Neural progenitor cell (in vitro differentiated cells): Measurements from ENCODE around the gene PACSIN2. TPM values are rescaled to one million over a fixed set of nuclear protein-coding genes. Genes with fewer than 3 reads are reported as not detected.
"Not testable (repeated sequence)": the region's sequence is repeated elsewhere in the genome, so short reads cannot be mapped to it uniquely, and the experiment has no call there.

Experiments
- DNase-seq: peaks from one replicate; pipeline ENCODE4 v3.0.0-alpha.2; 2016; ENCODE audit warnings: low spot score
- H2AFZ ChIP-seq: fragments of 200-600 bp; sonication (generic); replicated peaks from 2 replicates; pipeline ENCODE4 v1.6.1; 2016; ENCODE audit warnings: antibody characterized with exemption
- H3F3A ChIP-seq: fragments of 200-600 bp; sonication (generic); 2 replicates; pipeline ENCODE4 v1.6.1; 2016; ENCODE audit warnings: antibody characterized with exemption, low read depth
- H3K27ac ChIP-seq: fragments of 200-600 bp; sonication (generic); 2 replicates; pipeline ENCODE4 v1.5.1; 2016; ENCODE audit warnings: mild to moderate bottlenecking
- H3K27me3 ChIP-seq: fragments of 200-600 bp; sonication (generic); 2 replicates; pipeline ENCODE4 v1.6.1; 2016; ENCODE audit warnings: mild to moderate bottlenecking, moderate library complexity
- H3K36me3 ChIP-seq: fragments of 200-600 bp; sonication (generic); 2 replicates; pipeline ENCODE4 v1.5.1; 2016
- H3K4me1 ChIP-seq: fragments of 200-600 bp; sonication (generic); 2 replicates; pipeline ENCODE4 v1.6.1; 2016; ENCODE audit warnings: mixed run types
- H3K4me2 ChIP-seq: fragments of 200-600 bp; sonication (generic); 2 replicates; pipeline ENCODE4 v1.6.1; 2016
- H3K4me3 ChIP-seq: fragments of 200-600 bp; sonication (generic); 2 replicates; pipeline ENCODE4 v1.5.1; 2016
- H3K79me2 ChIP-seq: fragments of 200-600 bp; sonication (generic); 2 replicates; pipeline ENCODE4 v1.6.1; 2016; ENCODE audit warnings: low read depth
- H3K9ac ChIP-seq: fragments of 200-600 bp; sonication (generic); 2 replicates; pipeline ENCODE4 v1.6.1; 2016
- H3K9me3 ChIP-seq: fragments of 200-600 bp; sonication (generic); 2 replicates; pipeline ENCODE4 v1.5.1; 2016; ENCODE audit warnings: low read depth
- H4K20me1 ChIP-seq: fragments of 200-600 bp; sonication (generic); 2 replicates; pipeline ENCODE4 v1.6.1; 2016; ENCODE audit warnings: low read depth
- H3K27ac Mint-ChIP-seq: 3 replicates; pipeline ENCODE4 v1.8.0; 2021; ENCODE audit warnings: mixed read lengths
- H3K27me3 Mint-ChIP-seq: 2 replicates; pipeline ENCODE4 v1.8.0; 2022; ENCODE audit warnings: low read depth, mild to moderate bottlenecking, inconsistent platforms, moderate library complexity, mixed read lengths; ENCODE audit not compliant: insufficient read depth
- H3K36me3 Mint-ChIP-seq: 3 replicates; pipeline ENCODE4 v1.8.0; 2021; ENCODE audit warnings: mixed read lengths
- H3K4me1 Mint-ChIP-seq: 3 replicates; pipeline ENCODE4 v1.8.0; 2021; ENCODE audit warnings: mixed read lengths
- H3K4me3 Mint-ChIP-seq: 3 replicates; pipeline ENCODE4 v1.8.0; 2021; ENCODE audit warnings: mild to moderate bottlenecking, moderate library complexity, mixed read lengths
- H3K9me3 Mint-ChIP-seq: 3 replicates; pipeline ENCODE4 v1.8.0; 2020; ENCODE audit warnings: mixed read lengths
- CTCF ChIP-seq: fragments of 200-600 bp; sonication (generic); IDR thresholded peaks from 2 replicates; pipeline ENCODE4 v1.5.1; 2017; ENCODE audit warnings: antibody characterized with exemption, mild to moderate bottlenecking
- EZH2 ChIP-seq: fragments of 200-600 bp; sonication (generic); IDR thresholded peaks from 2 replicates; pipeline ENCODE4 v1.6.1; 2017; ENCODE audit warnings: antibody characterized with exemption, mild to moderate bottlenecking, moderate library complexity
- EZH2phosphoT487 ChIP-seq: fragments of 200-600 bp; sonication (generic); IDR thresholded peaks from 2 replicates; pipeline ENCODE4 v1.6.1; 2017; ENCODE audit warnings: antibody characterized with exemption
- total RNA-seq: library from RNA; depleted of rRNA; stranded (reverse); fragments of >200 nt; gene quantifications from 2 replicates; pipeline ENCODE4 v1.2.3, GENCODE V29; 2015; ENCODE audit warnings: low replicate concordance

PACSIN2 gene
- total RNA-seq, 1 donor from 2014 or later, result 38.1 TPM

- H3K36me3 Mint-ChIP-seq, result peaks cover 21% of the 10 kb centered on the region
- Histone ChIP-seq H3K9me3 (no peaks in the 10 kb centered on the region), H2AFZ (no peak overlapping the region), H3K27me3 (no peaks in the 10 kb centered on the region), H3K27ac (no peak overlapping the region), H3K79me2 (peaks cover 99% of the 10 kb centered on the region), H3K36me3 (no peaks in the 10 kb centered on the region), H3K9ac (no peak overlapping the region), H3F3A (no peaks in the 10 kb centered on the region), H3K4me1 (peaks cover 12% of the 10 kb centered on the region), H4K20me1 (peaks cover 31% of the 10 kb centered on the region), H3K4me3 (no peak overlapping the region), H3K4me2 (no peak overlapping the region)
- H3K27me3 Mint-ChIP-seq, result peaks cover 2% of the 10 kb centered on the region
- peaks cover 18% of the 10 kb centered on the region for H3K9me3 Mint-ChIP-seq
- TF ChIP-seq EZH2, result no peak
- no peak for TF ChIP-seq EZH2phosphoT487
- TF ChIP-seq CTCF, result no peak
- H3K4me3 Mint-ChIP-seq, result no peak overlapping the region
- H3K4me1 Mint-ChIP-seq, result peaks cover 32% of the 10 kb centered on the region
- DNase-seq, result no peak
- H3K27ac Mint-ChIP-seq, result no peak overlapping the region
Measured at GRCh38 chr22:42997582-42998090, 17.3 kb downstream of the PACSIN2 start.

DNA sequence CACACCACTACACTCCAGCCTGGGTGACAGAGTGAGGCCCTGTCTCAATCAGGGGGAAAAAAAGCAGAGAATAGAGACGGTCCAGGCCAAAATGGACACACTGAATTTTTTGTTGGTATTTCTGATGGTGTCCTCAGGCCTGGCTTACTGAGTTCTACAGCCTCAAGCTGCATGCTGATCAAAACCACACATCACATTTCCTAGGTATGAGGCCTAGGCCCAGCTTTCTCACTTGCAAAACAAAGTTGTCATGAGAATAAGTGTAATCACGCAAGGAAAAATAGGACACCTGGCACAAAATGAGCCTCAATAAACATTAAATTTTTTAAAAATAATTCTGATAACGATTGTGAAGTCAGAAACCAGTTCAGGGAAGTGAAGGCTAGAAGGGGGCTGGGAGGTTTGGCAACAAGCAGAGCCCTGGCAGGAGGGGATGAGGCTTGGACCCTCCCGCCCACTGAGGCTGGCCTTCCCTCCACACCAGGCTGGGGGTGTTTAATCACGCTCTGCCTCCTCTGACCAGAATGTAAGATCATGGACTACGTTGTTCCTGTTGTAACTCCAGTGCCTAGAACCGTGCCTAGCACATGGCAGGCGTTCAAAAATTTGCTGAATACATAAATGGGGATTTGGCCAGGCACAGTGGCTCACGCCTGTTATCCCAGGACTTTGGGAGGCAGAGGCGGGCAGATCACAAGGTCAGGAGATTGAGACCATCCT, 18.1 kb downstream of the PACSIN2 start:
- H3F3A ChIP-seq, result no peaks in the 10 kb centered on the region
- H2AFZ ChIP-seq, result no peak overlapping the region
- H3K9ac ChIP-seq, result no peak overlapping the region
- H3K27me3 ChIP-seq, result no peaks in the 10 kb centered on the region
- no peaks in the 10 kb centered on the region for H3K9me3 ChIP-seq
- DNase-seq, result no peak
- TF ChIP-seq CTCF (no peak), EZH2phosphoT487 (no peak), EZH2 (no peak)
- H3K27me3 Mint-ChIP-seq, result peaks cover 2% of the 10 kb centered on the region
- peaks cover 4% of the 10 kb centered on the region for H3K4me1 ChIP-seq
- peaks cover 24% of the 10 kb centered on the region for H3K4me1 Mint-ChIP-seq
- H3K79me2 ChIP-seq, result peaks cover 99% of the 10 kb centered on the region
- no peak overlapping the region for H3K4me3 Mint-ChIP-seq
- H3K36me3 ChIP-seq, result no peaks in the 10 kb centered on the region
- H3K27ac Mint-ChIP-seq, result no peak overlapping the region
- H3K27ac ChIP-seq, result no peak overlapping the region
- H3K36me3 Mint-ChIP-seq, result peaks cover 22% of the 10 kb centered on the region
- no peak overlapping the region for H3K4me3 ChIP-seq
- H3K4me2 ChIP-seq, result no peak overlapping the region
- peaks cover 31% of the 10 kb centered on the region for H4K20me1 ChIP-seq
- H3K9me3 Mint-ChIP-seq, result peaks cover 18% of the 10 kb centered on the region

GRCh38 chr22:42995654-42996053, 19.3 kb downstream of the PACSIN2 start:
- H3K4me3 ChIP-seq, H3K4me1 ChIP-seq, H2AFZ ChIP-seq, DNase-seq, H3K27ac ChIP-seq, H3K4me2 ChIP-seq, H3K27me3 Mint-ChIP-seq, H3F3A ChIP-seq, H3K27me3 ChIP-seq, H3K4me3 Mint-ChIP-seq, H3K27ac Mint-ChIP-seq, H3K9ac ChIP-seq, H3K36me3 ChIP-seq, H3K9me3 ChIP-seq: not testable (repeated sequence)
- Histone ChIP-seq H4K20me1 (peaks cover 31% of the 10 kb centered on the region), H3K79me2 (peaks cover 99% of the 10 kb centered on the region)
- H3K4me1 Mint-ChIP-seq, result peaks cover 17% of the 10 kb centered on the region
- H3K9me3 Mint-ChIP-seq, result peaks cover 18% of the 10 kb centered on the region
- peaks cover 24% of the 10 kb centered on the region for H3K36me3 Mint-ChIP-seq

GRCh38 chr22:42994917-42995562, 19.9 kb downstream of the PACSIN2 start:
- no peak for TF ChIP-seq EZH2
- no peak for TF ChIP-seq CTCF
- TF ChIP-seq EZH2phosphoT487, result no peak

More at GRCh38 chr22:42994917-42995562, 19.9 kb downstream of the PACSIN2 start:
- Histone ChIP-seq H3K4me3 (no peak overlapping the region), H3K36me3 (no peaks in the 10 kb centered on the region), H3K9me3 (no peaks in the 10 kb centered on the region), H4K20me1 (peaks cover 37% of the 10 kb centered on the region), H3K27me3 (no peaks in the 10 kb centered on the region), H3K79me2 (peaks cover 99% of the 10 kb centered on the region), H3K4me1 (no peaks in the 10 kb centered on the region), H3K4me2 (no peak overlapping the region), H3K9ac (no peak overlapping the region), H2AFZ (no peak overlapping the region), H3K27ac (no peak overlapping the region), H3F3A (no peaks in the 10 kb centered on the region)
- Mint-ChIP-seq H3K4me3 (no peak overlapping the region), H3K4me1 (peaks cover 19% of the 10 kb centered on the region), H3K27ac (peak overlapping the region; percentile 46), H3K36me3 (peaks cover 24% of the 10 kb centered on the region), H3K9me3 (peaks cover 18% of the 10 kb centered on the region), H3K27me3 (peaks cover 2% of the 10 kb centered on the region)
- DNase-seq, result no peak
